HK-2 (cell line): ENCODE measurements around the gene PNPLA1.

ENCODE experiments used
- DNase-seq: peaks from one replicate; pipeline ENCODE4 v3.0.0-alpha.2; 2018; ENCODE audit not compliant: unreplicated experiment

The PNPLA1 gene

DNA sequence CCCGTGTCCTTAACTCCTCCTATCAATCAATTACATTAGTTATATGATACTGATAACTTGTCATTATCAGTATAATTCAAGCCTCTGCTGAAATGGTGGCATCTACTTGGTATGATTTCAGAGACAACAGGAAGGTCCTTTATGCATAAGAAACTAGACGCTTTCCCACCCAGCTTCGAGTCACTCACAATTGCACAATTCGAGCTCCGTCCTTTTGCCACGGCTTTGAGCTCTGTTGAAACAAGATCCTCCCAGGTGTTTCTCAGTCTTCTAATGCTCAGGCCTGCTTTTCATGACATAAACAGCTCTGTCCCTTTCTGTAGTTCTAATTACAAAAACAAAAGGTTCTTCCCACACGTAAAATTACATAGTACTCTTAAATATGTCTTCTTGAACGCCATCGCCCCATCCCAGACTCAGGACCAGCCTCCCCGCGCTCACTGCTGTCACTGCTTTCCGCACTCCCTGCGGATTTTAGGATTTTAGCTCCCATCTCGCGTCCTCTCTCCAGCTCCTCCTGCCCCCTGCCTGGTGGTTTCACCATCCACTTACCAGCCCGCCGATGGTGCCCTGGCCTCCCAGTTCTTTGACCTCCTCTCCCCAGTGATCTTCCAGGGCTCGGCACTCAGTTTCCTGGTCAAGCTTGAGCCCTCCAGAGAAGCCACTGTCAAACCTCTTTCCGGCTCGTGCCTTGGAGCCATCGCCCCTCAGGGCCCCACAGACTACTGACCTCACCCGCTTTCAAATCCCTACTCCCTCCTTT is 23.2 kb upstream of the PNPLA1 start:
- no peak for DNase-seq

- DNase-seq = no peak
Measured at GRCh38 chr6:36247693-36248092, 22.2 kb upstream of the PNPLA1 start.

DNA sequence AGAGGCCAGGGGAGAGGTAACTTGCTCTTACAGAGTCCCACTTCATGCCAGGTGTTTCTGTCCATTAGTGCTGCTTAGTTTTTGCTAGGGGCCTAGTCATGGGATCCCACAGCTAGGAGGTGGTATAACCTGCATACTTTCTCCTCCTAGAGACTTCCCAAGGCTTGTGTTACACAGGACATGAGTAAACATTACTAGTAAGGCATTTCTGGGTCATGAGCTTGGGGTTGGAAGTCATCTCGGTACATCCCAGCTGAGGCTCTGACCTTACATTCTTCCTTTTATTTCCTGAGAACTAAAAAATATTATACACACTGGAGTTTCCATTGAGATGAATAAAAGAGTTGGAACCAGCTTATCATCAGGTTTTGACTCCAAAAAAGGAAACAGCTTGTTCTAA is 20.9 kb upstream of the PNPLA1 start:
- DNase-seq = no peak

DNA sequence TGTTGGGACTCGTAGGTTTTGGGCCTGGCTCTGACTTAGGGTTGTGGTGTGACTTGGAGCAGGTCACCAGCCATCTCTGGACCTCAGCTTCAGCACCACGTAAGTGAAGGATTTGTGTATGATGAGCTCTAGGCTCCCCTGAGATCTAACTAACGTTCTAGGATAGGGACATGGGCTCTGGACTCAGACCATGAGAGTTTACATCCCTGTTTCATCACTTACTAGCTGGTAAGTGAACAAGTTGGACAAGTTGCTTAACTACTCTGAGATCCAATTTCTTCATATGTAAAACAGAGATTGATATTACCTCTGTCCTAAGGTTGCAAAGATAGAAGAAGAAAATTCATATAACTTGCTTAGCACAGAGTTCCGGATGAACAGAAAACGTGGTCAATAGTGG is 20.3 kb upstream of the PNPLA1 start:
- no peak for DNase-seq

DNA sequence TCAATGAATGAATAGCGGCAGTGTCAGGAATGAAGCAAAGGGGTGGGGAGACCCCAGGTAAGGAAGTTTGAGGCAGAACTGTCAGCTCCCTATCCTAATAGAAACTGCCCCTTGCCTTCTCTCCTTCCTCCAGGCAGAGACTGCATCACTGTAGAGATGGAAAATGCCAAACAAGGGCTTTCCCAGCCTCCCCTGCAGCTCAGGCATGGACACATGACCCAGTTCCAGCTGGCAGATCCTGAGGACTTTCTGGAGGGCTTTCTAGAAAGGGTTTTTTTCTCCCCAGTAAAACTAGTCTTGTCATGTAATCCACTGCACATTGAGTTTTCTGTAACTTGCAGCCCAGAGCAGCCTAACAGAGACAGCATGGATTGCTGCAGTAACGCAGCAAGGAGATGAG is 17.9 kb upstream of the PNPLA1 start:
- DNase-seq = no peak

GRCh38 chr6:36263390-36264000 is 6.4 kb upstream of the PNPLA1 start:
- DNase-seq = no peak

GRCh38 chr6:36265744-36266143 is 4.1 kb upstream of the PNPLA1 start:
- DNase-seq = no peak

- DNase-seq = no peak
Measured at GRCh38 chr6:36266913-36267644, 2.8 kb upstream of the PNPLA1 start.

GRCh38 chr6:36267731-36268477 is 2.0 kb upstream of the PNPLA1 start:
- no peak for DNase-seq

DNA sequence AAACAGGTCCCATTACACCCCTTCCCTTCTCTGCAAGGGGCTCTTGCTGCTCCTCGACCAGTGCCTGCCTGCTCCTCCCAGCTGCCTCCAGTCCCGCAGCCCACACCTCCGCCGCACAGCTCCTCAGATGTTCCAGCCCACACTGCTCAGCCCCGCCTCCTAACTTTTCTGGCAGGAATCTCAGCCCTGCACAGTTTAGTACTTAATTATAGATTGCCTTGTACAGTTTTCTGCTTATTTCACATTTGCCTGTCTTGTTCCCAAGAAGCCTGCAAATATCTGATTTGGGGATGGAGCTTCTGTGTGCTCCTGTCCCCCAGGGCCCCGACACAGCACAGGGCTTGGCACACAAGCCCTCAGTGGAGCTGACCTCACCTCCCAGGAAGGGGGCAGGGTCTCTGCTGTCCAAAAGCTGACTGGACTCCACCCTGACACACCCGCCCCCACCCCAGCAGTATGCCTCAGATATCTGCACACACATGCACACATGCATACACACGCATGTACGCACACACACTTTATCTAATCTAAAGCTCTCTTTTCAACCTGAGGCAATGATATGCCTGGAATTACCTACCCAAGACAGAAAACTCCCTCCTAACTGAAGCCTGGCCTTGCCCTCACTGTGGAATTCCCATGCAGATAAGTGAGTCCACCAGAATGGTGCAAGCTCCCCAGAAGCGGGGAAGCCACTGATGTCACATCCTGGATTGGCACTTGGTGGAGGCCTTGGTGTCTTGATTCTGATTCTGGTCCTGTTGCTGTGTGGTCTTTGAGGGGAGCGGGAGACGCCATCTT is 1.2 kb upstream of the PNPLA1 start:
- no peak for DNase-seq

GRCh38 chr6:36272234-36272633 is 2.4 kb downstream of the PNPLA1 start:
- DNase-seq = no peak

GRCh38 chr6:36273067-36273466 is 3.2 kb downstream of the PNPLA1 start:
- DNase-seq = no peak

GRCh38 chr6:36273802-36274514 is 4.1 kb downstream of the PNPLA1 start:
- no peak for DNase-seq

- DNase-seq = no peak
Measured at GRCh38 chr6:36276581-36277536, 7.0 kb downstream of the PNPLA1 start.

- no peak for DNase-seq
Measured at GRCh38 chr6:36277946-36278470, 8.1 kb downstream of the PNPLA1 start.

DNA sequence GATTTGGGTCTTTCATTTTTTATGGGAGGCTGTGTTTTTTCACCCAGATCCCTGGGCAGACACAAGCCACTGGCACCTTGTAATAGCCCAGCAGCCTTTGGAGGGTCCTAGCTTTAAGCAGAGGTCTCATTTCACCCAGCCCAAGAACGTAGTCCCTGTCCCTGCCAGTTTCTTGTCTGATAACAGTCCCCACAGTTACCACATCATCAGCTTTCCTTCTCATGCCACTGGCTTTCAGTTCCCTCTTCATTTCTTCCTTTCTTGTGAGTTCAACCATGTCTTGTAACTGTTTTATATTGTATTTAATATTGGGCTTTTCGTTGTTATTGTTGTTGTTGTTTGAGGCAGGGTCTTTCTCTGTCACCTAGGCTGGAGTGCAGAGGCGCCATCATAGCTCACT is 10.6 kb downstream of the PNPLA1 start:
- no peak for DNase-seq

DNA sequence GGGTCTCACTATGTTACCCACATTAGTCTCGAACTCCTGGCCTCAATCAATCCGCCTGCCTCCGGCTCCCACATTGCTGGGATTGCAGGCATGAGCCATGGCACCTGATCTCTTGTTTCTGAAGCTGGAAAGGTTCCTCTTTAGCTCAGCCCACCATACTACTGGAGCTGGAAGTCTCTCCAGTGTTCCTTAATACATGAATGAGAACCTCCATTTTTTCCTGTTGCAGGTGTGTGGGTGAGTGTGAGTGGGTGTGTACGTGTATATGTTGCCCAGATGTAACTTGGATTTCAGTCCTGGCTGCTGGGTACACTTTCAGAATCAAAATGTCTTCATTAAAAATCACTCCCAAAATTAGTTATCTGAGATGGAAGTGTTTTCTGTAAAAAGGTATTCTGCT is 11.1 kb downstream of the PNPLA1 start:
- no peak for DNase-seq

DNA sequence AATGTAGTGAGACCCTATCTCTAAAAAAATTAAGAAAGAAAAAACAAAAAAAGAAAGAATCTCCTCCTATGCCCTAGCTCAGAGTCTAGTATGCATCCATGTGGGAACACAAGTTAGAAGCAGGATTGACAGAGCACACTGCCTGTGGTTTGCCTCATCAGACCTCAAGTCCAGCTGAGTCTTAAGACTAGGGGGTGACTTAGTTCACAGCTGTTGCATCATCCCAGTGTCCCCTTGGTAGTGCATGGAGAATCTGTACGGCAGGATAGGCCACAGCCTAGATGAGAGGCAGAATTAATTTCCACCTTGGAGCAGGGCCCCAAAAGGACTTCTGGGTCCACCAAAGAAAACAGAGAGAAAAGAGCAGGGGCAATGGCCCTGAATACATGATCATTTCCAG is 13.7 kb downstream of the PNPLA1 start:
- no peak for DNase-seq

- no peak for DNase-seq
Measured at GRCh38 chr6:36284359-36284758, 14.5 kb downstream of the PNPLA1 start.
